Measurements from ENCODE around the gene TNFAIP8L2.

TNFAIP8L2 gene

DNA sequence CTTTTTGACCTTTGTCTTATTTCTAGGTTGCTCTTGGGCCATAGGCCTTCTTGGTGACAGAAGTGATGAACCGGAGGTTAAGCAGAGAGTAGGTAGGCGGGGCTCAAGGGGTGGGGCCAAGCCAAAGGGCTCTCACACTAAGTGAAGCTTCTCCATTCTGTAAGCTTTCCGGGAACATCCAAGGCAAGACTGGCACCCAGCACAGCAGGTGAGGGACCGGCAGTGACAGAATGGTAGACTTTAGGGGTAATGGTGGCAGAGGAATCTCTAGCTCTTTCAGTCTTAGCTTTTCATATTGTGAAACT, at the start of gene TNFAIP8L2:
Gene TNFAIP8L2, plus strand, starts transcription at position 135 of the 305 bp plus-strand sequence. CDS start 2,049 bp downstream, outside the sequence.
- peak; percentile 76 for DNase-seq (ENCODE audit: low spot score)

DNA sequence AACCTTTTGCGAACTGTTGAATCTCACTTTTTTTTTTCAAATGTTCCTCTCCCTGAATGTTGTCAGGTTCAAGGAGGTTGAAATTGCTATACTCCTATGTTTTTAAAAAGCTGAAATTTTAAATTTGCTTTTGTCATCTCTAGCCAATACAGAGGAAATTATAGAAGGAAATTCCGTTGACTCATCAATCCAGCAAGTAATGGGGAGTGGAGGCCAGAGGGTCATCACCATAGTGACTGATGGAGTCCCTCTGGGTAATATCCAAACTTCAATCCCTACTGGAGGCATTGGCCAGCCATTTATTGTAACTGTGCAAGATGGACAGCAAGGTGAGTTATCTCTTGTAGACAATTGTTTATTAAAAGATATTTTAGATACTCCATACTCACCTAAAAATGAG, 49.6 kb upstream of the TNFAIP8L2 start:
- DNase-seq (ENCODE audit: low spot score) = no peak

GRCh38 chr1:151108331-151108730, 48.1 kb upstream of the TNFAIP8L2 start:
- DNase-seq (ENCODE audit: low spot score) = no peak

DNA sequence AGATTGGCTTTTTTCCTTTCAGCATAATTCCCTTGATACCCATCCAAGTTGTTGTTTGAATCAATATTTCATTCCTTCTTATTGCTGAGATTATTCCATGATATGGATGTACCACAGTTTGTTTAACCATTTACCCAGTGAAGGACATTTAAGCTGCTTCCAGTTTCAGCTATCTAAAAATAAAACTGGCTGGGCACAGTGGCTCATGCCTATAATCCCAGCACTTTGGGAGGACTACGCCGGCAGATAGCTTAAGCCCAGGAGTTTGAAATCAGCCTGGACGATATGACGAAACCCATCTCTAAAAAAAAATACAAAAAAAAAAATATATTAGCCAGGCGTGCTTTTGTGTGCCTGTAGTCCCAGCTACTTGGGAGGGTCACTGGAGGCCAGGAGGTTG, 42.6 kb upstream of the TNFAIP8L2 start:
- DNase-seq (ENCODE audit: low spot score) = no peak

- no peak for DNase-seq (ENCODE audit: low spot score)
Observed at GRCh38 chr1:151124763-151125403, 31.6 kb upstream of the TNFAIP8L2 start.

- no peak for DNase-seq (ENCODE audit: low spot score)
Observed at GRCh38 chr1:151128800-151129199, 27.6 kb upstream of the TNFAIP8L2 start.

DNA sequence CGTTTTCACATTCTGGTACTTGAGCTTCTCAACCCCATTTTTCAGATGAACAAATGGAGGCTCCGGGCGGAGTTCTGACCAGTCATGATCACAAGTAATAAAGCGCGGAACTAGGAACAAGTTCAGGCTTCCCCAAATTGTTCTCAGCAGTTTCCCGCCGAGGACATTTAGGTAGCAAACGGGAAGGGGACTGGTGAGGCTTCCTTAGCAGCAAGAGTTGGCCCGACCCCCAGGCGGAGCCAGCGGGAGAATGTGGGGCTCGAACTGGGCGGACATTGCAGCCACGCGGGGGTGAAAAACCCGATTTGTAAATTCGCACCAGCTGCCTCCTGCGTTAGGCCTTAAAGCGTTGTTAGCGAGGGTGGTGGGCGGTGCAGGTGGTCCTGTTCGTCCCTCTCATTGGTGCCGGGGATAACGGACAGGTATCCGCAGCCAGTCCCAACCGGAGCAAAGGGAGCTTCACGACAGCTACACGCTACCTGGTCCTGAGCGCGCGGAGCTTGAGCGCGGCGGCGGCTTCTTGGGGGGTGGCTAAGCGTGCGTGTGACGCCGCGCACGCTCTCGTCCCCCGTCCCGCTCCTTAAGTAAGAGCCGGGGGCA, 25.4 kb upstream of the TNFAIP8L2 start:
- peak; percentile 83 for DNase-seq (ENCODE audit: low spot score)

DNA sequence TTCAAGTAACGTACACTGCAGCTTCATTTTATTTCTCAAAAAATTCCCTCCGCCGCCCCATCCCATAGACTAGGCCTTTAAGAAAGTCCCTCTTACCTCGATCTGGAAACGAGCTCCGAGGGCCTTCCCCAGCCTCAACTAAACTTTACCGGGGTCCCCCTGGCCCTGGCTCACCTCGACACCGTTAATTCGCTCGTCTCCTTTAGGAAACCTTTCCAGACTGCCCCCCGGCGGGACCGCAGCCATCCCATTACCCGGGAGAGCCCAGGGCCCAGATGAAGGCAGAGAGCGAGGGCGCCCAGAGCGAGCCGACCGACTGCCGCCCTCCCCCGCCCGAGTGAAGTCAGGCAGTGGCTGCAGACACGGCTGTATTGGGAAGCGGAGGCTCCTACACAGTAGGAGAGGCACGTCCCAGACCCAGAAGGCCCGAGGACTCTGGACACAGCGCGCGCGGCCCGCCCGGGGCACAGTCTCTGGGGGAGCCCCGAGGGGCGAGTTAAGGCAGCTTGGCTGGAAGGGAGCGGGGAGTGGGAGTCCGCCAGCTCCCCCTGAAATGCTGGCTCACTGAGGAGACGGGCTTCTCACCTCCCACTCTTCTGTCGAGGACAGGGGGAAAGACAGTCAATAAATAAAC, 24.6 kb upstream of the TNFAIP8L2 start:
- DNase-seq (ENCODE audit: low spot score) = no peak

DNA sequence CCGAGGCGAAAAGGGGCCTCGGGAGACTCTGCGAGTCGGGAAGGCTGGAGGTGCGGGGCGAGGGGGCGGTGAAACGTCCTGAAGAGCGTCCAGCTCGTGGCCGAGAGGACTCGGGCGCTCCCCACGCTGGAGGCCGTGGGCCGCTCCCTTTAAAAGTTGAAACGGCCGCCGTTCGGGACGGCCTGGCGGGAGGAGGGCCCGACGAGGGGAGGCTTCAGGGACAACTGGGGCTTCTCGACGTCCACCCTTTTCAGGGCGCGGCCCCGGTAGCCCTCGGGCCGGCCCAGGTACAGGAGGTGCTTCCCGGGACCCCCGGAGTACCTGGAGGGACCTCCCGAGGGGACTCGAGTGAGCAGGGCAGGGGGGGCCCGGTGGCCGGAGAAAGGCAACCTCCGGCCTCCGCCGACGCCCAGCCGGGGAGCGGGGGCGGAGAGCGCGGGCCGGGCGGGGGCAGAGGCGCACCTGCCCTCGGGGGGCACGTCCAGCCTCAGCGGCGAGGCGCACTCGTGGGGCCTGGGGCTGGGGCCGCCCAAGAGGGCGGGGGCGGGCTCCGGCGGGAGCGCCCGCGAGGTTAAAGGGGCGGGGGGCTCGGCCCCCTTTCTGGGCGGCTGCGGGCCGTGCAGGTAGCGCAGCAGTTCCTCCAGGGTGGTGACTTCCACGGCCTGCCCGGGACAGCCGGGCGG, 24.0 kb upstream of the TNFAIP8L2 start:
- no peak for DNase-seq (ENCODE audit: low spot score)

DNA sequence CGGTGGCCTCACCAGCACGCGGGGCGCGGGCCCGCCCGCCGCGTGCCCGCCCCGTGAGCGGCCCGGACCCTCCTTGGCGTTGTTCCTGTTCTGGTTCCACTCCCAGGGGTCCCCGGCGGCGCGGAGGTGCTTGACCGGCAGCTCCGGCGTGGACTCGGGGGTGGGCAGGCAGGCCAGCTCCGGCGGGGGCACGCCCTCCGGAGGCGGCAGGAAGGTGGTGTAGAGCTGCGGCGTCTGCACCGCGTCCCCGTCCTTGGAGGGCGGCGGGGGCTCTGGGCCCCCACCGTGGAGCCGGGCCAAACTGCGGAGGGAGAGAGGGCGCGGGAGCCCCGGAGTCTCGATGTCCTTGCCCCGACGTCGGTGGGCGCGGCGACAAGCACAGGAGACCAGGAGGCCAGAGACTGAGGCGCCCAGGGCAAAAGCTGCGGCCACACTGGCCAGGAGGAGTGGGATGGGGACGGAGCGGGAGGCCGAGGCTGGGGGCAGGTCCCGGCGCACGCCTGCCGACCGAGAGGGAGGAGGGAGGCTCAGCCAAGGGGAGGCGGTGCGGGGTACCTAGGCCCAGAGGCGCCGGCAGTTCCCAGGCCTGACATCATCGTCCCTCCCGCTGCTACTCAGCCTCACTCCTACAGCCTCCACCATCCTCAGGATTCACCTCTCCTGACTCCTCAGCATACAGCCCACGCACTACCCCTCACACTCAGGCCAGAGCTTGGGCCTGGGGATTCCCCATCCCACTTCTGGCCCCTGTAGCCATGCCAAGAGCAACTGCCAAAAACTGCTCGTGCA, 23.2 kb upstream of the TNFAIP8L2 start:
- no peak for DNase-seq (ENCODE audit: low spot score)

DNA sequence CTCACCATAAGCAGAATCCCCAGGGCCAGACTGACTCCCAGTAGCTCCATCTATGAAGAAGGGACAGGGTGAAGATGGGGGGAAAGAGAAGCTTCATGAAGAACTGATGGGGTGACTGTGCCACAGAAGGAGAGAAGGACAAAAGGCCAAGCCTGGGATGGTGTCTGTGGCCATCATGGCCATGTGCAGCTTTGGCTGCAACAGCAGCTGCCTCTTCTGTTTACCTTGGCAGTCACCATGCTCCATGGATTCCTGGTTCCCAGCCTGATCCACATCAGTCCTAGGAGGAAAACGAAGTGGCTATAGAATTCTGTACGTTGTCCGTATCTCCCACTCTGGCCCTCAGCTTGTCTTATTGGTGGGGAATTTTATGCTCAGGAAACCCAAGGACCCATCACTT, 22.1 kb upstream of the TNFAIP8L2 start:
- no peak for DNase-seq (ENCODE audit: low spot score)

- no peak for DNase-seq (ENCODE audit: low spot score)
Observed at GRCh38 chr1:151134991-151135390, 21.5 kb upstream of the TNFAIP8L2 start.

- DNase-seq (ENCODE audit: low spot score) = no peak
Observed at GRCh38 chr1:151135433-151136385, 20.7 kb upstream of the TNFAIP8L2 start.

DNA sequence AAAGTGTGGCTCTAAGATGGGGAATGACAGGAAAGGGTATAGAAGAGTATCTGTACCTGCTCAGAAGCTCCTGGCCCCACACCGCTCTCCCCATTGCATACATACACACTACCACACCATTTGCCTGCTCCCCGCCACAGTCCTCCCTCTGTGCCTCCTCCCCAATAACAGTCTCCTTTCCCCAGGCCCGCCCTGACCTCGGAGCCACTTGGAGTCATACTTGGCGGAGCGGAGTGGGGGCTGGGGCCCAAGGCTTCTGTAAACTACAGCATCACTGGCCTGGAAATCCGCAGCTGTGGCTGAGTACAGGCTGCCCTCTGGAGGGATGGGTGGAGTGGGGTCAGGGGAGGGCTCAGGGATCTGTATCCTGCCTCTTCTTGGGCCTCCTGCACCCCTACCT, 18.7 kb upstream of the TNFAIP8L2 start:
- DNase-seq (ENCODE audit: low spot score) = no peak

GRCh38 chr1:151142411-151143056, 13.9 kb upstream of the TNFAIP8L2 start:
- no peak for DNase-seq (ENCODE audit: low spot score)

DNA sequence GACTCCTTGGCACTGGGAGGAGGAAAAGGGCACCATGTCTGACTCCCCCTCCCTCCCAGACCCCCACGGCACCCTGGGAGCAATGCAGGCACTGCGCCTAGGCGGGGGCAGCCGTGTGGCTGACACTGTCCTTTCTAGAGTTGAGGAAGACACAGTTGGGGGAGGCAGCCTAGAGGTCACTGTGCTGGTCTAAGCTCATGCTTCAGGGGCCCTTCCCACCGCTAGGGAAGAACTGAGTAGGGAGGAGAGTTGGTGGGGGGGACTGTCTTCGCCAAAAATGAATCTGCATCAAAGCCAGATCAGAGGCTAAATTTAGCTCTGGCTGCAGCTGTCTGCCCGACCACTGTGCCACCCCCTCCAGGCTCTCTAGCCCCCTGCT, 13.4 kb upstream of the TNFAIP8L2 start:
- no peak for DNase-seq (ENCODE audit: low spot score)

DNA sequence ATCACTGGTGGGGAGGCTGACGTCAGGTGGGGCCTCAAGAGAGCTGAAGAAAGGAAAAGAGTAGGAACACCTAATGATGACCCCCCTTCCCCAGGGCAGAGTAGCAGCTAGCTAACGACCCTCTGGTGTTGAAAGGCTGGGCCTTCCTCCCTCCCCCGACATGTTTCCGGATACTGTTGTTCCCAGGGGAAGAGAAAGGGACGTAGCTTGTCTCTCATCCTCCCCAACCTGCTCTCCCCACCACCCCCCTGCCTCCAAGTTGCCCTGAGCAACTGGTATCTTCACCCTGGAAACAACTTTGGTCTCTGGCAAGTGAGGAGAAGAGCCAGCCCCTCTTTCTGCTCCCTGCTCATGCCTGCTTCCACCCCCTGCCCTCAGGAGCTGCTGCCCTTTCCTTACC, 12.5 kb upstream of the TNFAIP8L2 start:
- DNase-seq (ENCODE audit: low spot score) = no peak

GRCh38 chr1:151144474-151145303, 11.8 kb upstream of the TNFAIP8L2 start:
- no peak for DNase-seq (ENCODE audit: low spot score)

DNA sequence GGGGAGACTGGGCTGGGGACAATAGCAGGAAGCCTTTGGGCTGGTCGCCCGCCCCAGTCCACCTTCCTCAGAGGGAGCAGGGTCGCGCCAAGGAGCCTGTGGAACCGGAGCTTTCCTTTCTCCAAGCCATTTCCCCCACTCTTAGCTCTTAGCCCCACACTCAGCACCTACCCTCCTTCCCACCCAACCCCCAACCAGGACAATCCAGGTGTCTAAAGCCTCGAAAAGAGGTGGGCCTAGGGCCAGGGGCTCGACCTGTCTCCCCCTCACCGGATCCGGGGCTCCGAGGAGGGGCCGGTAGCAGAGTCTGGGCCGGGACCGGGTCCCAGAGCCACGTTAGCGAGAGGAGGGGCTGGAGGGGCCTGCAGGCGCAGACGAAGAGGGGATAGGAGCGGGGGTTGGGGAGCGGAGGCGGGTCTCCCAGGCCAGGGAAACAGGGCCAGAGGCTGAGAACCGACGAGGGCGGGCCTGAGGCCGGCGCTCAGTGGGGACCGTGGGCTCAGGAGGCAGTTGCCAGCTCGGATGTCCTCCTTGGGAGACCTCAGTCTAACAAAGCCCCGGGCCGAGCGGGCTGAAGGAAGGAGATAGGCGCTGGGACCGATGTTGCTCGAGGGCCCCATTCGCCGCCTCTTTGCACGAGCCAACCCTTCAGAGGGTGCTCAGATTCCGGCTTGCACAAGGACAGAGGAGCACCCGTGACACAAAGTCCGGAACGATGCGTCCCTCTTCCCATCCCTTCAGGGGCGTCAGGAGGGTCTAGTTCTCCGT, 11.0 kb upstream of the TNFAIP8L2 start:
- DNase-seq (ENCODE audit: low spot score) = no peak

Measured in CD4-positive, alpha-beta T cell treated with Interleukin-6 at 100 ng/mL for 8 hours (primary cell).